Fibroblast of gingiva (primary cell): ENCODE results near the gene TET2.

Experiments
- DNase-seq: peaks from one replicate; pipeline ENCODE4 v3.0.0-alpha.2; 2011; ENCODE audit warnings: low read depth

TET2 gene

DNA sequence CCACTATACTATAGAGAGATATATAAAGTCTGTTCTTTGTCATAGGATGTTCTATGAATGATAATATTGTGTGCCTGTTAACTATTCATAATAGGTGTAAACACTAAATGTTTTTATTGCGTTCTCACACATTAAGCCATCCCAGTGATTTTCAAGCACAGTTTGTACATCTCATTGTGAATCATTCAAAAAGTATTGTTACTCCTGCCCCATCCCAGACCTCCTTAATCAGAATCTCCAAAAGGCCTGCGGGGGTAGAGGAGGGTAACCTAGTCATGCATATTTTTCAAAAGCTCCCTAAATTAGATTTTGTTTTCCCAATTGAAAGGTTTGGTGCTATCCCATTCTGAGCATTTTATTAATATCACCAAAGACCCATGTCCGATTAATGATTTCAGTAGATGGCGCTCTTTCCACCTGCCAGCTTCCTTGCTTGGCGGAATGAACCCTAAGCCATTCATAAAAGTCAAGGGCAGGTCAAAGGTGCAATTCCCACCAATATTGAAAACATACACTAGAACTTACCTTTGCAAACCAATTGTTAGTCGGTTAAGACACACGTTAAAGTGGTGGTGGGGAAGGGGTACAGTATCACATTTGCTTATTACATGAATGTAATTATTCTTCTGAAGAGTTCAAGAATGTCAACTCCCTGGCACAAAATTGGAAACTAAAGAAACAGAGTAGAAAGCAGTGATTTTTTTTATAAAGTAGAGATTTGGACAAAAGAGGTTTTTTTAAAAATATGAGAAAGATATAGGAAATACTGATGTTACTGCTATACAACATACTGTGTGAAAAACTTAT, 5.8 kb upstream of the TET2 start:
- DNase-seq: no peak

DNA sequence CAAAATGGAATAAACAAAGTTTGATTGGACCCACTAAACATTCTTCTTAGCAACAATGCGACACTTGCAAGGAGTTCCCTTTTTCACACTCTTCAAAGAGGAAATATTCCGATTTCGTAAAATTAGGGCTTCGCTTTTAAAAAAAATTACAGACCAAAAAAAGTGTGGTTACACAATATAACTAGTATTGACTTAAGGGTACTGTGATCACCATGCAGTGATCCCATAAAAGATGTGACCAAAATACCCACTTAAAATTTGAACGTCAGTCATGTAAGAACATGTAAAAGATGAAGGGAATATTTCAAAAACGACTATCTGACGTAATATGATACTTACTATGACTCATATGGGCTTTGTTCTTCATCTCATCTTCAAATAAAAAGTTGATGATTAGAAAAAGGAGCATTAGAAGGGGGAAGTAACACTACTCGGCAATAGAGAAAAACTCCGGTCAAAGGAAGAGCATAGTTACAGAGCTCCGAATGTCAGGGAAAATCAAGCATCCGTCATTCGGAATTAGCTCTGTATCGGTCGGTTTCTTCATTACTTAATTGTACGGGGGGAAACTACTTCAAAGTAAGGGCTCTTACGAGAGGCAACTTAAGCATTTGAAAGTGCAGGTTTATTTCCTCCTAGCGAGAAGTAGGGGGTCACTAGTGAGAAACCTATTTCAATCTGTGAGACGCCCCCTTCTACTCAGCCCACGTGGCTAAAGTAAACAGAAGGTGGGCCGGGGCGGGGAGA, 1.3 kb upstream of the TET2 start:
- no peak for DNase-seq

DNA sequence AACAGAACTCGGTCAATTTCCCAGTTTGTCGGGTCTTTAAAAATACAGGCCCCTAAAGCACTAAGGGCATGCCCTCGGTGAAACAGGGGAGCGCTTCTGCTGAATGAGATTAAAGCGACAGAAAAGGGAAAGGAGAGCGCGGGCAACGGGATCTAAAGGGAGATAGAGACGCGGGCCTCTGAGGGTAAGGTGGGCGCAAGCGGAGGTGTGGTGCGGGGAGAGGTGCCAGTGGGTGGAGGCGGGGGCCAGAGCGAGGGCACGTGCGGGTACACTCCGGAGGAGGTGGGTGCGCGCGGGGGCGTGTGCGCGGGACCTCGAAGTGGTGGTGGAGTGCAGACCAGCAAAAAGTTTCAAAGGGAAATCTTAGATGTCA, 787 bp upstream of the TET2 start:
- DNase-seq: no peak

DNA sequence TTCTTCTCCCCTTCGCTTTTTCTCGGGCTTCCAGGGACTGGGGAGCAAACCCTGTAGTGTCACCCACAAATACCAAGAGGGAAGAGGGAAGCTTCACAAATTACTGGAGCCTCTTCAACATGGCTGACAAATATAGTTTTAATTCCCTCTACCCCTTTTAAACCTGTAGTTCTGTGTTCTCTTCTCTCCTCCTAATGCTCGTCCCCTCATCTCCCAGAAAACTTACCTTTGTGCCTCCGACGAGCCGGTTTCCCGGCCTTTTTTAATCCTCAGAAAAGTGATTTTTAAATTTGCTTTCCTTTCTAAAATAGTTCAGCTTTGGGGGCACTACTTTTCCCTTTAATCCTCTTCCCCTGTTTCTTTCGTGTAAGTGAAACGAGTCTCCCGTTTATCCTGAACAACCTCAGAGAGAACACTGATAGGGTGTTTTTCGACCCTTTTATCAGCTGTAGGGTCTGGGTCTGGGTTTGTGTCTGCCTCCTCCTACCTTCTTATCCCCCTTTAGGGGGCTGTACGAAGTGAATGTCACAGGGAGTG, 408 bp downstream of the TET2 start:
- no peak for DNase-seq

DNA sequence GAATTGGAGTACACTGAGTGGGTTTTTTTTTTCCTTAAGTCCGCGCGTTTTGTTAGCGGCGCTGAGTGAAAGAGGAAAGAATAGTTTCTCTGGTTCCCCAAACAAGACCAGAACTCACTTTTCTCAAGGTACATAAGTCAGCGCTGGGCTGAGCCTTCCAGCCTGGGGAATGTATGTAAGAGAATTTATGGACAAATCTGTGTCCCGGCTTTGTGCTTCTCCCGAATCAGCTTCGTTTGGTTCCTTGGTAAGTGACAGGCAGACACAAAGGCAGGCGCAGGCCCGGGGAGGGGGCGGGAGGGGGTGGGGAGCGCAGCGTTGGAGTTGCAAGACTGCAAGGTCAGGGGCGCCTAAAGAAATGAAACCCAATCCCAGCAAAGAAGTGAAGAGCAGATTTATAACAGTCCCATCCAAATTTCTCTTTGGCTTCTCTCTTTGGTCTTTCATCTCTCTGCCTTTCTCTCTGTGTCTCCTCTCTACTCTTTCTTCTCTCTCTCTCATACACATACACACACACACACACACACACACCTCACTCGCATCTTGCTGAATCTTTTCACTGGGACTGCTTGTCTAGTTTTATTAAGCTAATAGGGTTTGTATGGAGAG, 981 bp downstream of the TET2 start:
- DNase-seq: peak; percentile 20

DNA sequence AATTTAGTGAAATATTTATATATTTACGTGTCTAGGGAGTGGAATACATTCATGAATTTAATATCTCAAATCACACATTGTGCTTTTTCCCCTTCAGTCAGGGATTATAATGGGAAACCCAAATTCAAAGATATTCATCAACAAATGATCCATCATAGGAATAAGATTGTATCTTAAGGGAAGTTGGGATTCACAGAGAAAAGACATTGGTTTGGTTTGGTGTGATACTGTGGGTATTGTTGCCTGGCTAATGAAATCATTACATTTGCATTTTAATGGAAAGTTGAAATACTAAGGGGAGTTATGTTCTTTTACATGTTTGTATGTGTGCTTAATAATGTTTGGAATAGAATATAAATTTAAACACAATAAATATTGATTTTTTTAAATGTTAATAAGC, 1.7 kb downstream of the TET2 start:
- DNase-seq: no peak

DNA sequence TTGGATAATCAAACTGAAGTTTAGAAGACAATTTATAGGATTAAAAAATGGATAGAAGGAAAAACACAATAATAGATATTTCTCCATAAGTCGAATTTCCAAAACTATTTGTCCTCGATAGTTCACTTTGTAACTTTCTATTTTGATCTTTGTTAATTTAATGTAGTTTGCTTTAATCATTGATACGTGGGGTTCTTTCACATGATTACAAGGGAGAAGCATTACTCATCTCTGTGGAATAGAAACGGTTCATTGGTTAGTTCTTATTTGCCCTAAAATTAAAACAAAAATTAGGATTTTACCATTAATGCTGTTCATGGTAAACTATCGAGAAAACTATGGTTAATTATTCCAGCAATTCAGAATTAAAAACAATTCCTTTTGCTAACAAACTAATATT, 2.1 kb downstream of the TET2 start:
- no peak for DNase-seq

DNA sequence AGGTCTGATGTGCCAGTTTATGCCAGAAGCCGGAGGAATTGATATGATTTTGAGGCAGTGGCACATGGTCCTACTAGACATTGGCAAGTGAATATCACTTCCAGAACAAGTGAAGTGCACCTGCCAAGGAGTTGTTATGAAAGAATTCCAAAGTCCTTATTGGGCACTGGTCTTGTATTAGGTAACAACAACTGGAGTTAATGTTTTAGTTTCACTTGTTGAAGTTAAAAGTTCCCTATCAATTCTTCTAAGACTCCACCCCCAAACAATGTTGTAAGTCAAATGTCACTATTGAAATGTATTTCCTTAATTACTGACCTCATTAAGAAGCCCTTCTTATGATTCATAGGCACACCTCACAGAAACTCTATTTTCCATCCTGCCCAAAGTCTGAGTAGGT, 3.1 kb downstream of the TET2 start:
- DNase-seq: no peak

DNA sequence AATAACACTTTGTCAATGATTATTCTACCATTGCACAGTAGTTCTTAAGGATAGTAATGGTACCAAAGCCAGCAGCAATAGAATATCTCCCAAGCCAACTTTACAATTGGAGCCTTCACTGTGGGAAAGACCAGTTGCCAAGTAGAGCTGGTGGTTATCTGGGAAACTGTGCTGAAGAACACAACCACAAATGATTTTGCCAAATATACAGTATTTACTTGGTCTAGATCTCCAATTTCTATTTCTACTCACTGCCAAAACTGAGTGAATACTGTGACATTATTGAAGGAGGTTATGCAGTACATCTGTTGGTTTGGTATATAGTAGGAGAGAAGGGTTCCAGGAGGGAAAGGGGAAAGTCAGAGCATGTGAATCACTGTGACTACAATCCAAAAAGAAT, 3.8 kb downstream of the TET2 start:
- DNase-seq: peak; percentile 34

DNA sequence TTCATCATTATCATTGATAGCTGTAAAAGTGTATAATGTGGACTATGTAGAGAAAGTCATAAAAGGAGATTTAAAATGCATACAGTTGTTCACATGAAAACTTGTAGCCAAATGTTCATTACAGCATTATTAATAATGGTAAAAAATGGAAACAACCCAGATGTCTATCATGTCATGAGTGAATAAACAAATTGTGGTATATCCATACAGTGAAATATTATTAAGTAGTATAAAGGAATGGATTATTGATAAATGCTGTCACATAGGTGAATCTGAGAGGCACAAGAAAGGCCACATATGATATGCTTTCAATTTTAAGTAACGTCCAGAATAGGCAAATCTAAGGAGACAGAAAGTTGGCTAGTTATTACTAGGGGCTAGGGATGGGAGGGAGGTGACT, 7.1 kb downstream of the TET2 start:
- DNase-seq: no peak

DNA sequence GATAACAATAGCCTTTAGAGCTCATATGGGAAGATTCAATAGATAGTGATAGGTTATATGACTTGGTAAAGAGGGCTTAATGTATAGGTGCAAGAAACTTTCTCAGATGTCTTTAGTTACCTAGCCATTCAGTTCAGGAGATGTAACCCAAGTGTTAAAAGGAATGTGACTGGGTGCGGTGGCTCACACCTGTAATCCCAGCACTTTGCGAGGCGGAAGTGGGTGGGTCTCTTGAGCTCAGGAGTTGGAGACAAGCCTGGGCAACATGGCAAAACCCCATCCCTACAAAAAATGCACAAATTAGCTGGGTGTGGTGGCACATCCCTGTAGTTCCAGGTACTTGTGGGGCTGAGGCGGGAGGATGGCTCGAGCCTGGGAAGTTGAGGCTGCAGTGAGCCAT, 7.9 kb downstream of the TET2 start:
- no peak for DNase-seq

DNA sequence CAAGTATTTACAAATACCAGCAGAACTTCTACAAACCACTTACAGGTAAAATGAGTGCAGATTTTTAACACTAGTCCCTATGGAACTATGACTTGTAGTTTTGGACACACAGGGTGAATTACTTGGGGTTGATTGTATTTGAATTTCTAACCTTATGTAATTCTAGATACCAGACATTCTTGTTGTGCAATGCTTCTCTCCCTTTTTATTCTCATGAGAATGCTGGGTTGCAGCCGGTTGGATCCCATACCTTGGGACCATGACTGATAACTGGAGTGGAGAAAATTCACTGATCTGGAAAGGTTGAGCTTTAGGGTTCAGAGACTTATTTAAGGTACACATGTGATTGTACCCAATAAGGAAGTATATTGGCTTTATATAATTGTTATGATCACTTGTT, 8.8 kb downstream of the TET2 start:
- DNase-seq: no peak

DNA sequence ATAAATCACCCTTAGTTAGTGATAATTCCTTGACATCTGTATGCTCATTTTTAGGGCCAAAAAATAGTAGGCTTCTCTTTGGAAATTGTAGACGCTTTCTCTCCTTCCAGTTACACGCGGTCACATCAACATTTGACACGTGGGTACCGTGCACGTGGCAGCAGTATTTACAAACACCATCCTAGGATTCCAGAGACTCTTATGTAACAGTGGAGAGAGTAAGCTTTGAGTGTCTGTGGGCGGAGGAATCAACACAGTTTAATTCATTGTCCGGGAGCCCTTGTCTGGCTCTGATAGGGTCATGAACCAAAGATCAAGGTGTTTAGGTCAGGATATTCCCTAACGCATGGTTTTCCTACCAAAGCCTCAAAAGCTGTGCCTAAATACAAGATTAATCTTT, 12.2 kb downstream of the TET2 start:
- no peak for DNase-seq

DNA sequence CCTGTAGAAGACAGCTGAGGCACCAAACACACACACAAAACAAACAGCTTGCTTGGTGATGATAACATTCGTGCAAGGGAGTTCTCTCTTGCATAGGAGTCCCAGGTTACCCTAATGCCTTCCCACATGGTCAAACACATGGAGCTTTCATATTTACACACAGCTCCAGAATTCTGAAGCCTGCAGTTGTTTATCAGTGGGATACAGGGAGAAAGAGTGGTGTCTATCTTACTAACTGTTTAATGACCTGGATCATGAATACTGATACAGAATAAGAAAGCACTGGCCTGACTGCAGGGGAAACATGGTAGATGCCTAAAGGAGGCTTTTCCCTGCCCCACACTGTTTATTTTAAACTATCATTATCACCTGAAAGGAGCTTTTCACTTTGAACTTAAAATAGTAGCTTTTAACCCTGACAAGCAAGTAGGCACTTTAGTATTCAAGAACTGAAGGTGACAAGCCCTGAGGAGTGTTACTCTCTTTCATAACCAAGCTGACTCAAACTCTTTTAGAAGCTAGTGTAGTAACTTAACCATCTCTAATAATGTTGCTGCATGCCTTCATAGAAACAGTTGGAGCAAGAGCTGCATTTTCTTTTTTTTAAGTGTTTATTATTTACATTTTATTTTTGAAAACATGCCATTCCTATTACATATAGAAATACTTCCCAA, 15.6 kb downstream of the TET2 start:
- no peak for DNase-seq

DNA sequence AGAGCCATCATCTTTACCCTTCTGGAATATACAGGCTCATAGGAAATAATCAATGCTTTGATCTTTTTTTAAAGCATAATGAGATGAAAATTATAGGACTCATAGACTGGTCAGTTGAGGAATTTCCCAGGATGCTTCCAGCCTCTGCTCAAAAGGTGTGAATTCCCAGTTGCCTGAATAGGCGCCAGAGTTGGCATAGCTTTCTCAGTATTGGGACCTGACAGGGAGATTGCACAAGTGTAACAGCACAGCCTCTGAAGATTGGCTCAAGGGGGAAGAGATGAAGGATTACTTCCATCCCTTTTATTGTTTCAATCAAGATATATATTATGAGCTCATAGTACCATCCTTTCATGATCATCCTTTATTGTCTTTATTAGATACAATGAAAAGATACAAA, 17.9 kb downstream of the TET2 start:
- DNase-seq: no peak

DNA sequence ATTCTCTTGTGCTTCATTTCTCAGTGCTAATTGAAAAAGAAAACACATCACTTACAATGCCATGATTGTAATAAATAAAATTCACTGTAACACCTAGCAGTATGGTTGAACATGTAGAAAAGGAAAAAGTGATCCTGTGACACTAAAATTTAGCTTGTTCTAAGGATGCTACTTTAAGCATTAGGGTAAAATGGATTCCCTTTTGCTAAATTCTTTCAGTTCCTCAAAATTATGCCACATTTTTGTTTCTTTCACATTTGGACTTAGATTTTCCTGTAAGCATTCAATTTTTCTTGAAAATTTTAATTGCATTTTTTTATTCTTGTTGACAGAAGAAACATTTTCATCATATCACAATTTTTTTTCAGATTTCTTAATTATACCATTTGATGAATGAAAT, 19.4 kb downstream of the TET2 start:
- no peak for DNase-seq

DNA sequence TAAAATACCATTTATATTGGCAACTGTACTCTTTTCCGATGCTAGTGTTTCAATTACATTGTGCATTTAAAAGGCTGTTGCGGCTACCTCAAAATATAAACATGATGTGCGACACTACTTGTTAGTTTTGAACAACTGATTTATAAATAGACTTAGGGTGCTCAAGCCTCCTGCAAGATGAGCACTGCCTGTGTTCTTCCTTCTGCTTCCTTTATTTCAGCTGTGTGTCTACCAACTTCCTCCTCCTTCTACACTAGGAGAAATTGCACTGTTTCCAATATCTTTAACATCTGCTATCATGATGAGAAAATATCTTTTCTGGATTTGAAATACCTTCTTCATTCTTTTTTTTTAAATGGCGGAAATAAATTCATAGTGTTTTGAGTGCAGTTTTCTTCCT, 24.0 kb downstream of the TET2 start:
- no peak for DNase-seq

DNA sequence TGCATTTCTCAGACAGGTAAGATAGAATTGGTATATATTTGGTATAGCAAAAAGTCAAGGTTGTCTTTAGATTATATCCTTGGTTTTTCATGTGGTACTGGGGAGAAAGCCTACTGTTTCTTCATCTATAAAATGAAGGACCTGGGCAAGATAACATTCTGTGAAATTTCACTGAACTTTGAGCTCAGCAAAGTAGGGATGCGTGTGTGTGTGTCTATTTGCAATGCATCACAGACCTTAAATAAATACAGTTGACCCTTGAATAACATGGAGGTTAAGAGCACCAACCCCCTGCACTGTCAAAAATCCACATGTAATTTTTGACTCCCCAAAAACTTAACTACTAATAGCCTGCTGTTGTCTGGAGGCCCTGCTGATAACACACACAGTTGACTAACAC, 25.2 kb downstream of the TET2 start:
- no peak for DNase-seq

DNA sequence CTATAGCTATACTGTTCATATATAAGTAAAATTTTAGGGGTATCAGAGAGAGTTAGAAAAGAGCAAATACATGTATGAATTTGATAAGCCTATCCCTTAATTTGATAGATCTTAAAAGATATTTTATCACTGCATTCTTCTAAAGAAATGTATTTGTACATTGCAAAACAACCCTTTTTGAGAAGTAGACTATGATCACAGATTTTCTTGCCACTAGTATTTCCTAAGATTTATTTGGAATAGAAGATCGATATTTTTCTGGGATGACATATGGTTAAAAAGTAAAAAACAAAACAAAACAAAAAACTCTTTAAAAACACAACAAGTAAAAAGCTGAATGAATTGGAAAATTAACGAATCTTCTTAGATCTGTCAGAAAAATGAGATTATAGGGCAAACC, 27.4 kb downstream of the TET2 start:
- no peak for DNase-seq

DNA sequence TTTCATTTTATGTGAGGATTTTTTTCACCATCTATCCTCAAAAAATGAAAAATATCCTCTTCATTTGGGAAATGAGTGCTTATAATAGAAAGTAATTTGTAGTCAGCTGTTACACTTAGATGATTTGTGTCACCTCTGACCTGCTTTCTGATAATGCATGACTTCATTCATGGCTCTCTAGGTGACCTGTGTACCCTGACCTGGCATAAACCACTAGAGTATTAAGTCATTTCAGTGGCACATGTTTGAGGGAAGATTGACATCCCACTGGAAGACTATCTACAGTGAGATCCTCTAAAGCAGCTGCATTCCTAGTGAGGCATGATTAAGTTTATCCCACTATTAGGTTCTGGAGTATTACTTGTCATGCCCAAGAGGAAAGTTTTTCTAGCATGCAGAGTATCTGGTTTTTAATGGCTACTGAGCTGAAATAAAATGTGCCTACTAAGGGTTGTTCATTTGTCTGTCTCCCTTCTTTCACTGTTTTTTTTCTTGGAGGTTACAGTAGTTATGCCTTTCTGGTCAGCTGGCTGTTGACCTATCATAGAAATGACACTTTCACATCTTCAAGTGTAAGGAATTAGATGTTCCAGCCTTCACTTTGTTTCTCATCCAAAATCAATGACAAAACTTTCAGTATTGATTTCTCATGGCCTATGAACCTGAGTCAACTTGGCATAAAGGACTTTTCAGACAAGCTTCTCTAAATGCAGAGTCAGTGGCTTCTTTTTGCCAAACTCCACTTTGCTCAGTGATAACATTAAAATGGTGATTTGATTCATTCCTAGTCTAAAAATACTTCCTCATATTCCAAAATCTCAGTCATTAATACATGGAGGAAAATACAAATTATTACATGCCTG, 33.1 kb downstream of the TET2 start:
- DNase-seq: no peak

DNA sequence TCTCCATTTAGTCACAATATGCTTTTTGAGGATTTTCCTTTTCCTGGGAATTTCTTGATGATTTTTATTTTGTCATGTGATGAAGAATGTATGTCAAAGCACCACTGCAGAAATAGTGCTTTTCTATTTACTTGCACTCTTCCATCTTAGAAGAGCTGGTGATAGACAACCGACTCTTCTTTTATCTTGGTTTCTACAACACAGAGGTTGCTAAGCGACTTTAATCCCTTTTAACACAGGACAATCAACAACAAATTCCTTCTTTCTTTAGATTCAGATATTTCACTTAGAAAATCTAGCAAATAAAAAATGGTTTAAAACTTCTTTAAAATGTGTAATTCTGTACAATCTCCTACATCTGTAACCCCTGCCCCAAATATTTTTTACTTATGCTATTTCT, 34.6 kb downstream of the TET2 start:
- no peak for DNase-seq

DNA sequence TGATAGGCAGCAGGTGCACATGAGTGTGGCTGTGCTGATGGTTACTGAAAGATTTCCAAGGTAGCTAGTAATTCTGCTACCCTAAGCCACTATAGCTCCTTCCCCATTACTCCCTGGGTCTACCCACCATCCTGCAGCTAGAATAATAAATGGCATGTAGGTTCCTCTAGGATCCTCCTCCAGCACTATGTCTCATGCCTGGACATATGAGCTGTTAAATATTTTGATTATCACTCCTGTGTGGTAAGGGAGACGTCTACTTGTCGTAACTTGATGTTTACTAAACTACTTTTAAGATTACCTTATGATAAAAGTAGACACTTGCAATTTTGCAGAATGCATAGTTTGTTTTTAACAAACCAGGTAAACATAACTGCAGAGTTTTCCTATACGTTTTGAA, 35.5 kb downstream of the TET2 start:
- no peak for DNase-seq
